ENCODE results near the gene VCL.

DNA sequence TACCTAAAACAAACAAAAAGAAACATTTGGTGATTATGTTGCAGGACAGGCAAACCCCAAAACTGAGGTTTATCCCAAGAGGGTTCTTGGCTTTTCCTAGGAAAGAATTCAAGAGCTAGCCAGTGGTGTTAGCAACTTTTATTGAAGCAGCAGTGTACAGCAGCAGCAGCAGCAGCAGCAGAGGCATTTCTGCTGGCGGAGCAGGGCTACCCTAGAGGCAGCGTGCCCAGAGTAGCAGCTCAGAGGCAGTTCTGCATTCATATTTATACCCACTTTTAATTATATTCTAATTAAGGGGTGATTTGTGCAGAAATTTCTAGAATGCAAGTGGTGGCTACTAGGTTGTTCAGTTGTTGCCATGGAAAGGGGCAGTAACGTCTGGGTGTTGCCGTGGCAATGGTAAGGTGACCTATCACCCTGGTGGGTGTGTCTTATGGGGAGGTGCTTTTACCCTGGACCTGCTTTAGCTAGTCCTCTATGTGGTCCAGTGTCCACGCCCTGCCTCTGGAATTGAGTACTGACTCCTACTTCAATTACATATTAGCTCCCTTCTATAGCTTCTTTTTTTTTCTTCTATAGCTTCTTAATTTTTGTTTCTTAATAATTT lies 53.9 kb downstream of the VCL start:
- TF ChIP-seq, protein P1, sequence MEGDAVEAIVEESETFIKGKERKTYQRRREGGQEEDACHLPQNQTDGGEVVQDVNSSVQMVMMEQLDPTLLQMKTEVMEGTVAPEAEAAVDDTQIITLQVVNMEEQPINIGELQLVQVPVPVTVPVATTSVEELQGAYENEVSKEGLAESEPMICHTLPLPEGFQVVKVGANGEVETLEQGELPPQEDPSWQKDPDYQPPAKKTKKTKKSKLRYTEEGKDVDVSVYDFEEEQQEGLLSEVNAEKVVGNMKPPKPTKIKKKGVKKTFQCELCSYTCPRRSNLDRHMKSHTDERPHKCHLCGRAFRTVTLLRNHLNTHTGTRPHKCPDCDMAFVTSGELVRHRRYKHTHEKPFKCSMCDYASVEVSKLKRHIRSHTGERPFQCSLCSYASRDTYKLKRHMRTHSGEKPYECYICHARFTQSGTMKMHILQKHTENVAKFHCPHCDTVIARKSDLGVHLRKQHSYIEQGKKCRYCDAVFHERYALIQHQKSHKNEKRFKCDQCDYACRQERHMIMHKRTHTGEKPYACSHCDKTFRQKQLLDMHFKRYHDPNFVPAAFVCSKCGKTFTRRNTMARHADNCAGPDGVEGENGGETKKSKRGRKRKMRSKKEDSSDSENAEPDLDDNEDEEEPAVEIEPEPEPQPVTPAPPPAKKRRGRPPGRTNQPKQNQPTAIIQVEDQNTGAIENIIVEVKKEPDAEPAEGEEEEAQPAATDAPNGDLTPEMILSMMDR (IDR thresholded peaks at IDR 0.05; ENCODE audit: low read depth, low read length), result no peak
- TF ChIP-seq POLR2A (IDR thresholded peaks at IDR 0.05; ENCODE audit: extremely low read depth, insufficient read length), result no peak
- TF ChIP-seq MYC (IDR thresholded peaks at IDR 0.05; ENCODE audit: low read depth, low read length), result no peak
- TF ChIP-seq, protein P2, sequence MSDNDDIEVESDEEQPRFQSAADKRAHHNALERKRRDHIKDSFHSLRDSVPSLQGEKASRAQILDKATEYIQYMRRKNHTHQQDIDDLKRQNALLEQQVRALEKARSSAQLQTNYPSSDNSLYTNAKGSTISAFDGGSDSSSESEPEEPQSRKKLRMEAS (IDR thresholded peaks at IDR 0.05; ENCODE audit: low read depth, low read length), result no peak
